MCF 10A (cell line): ENCODE data around the gene MSI2. TPM values are rescaled to one million over a fixed set of nuclear protein-coding genes. Genes with fewer than 3 reads are reported as not detected.

ENCODE experiments used
- BruUV-seq: library from RNA; stranded (reverse); fragments of 400-500 nt; replicated peaks from 2 replicates; lab custom pipeline; 2021; lab: Mats Ljungman, UMichigan
- CTCF ChIA-PET: fragments of 300-600 bp; sonication (Branson Sonifier 250); formaldehyde crosslinking; extraction: SDS; loops from one replicate; lab custom pipeline; 2021; ENCODE audit warnings: antibody characterized with exemption, inconsistent platforms; lab: Yijun Ruan, JAX
- POLR2A ChIA-PET: fragments of 300-600, 350-650 bp; sonication (Branson Sonifier 250); formaldehyde crosslinking; extraction: SDS; loops from one replicate; lab custom pipeline; 2020; ENCODE audit warnings: antibody characterized with exemption, inconsistent platforms; lab: Yijun Ruan, JAX
- DNase-seq: peaks from one replicate; pipeline ENCODE4 v3.0.0-alpha.2; 2018; ENCODE audit not compliant: unreplicated experiment
- H3K27ac Mint-ChIP-seq: one replicate; pipeline ENCODE4 v1.8.0; 2022; ENCODE audit warnings: mild to moderate bottlenecking, low read depth, mixed read lengths; ENCODE audit not compliant: unreplicated experiment
- H3K27me3 Mint-ChIP-seq: one replicate; pipeline ENCODE4 v1.8.0; 2022; ENCODE audit warnings: mixed read lengths; ENCODE audit not compliant: insufficient read depth, unreplicated experiment
- H3K36me3 Mint-ChIP-seq: one replicate; pipeline ENCODE4 v1.8.0; 2022; ENCODE audit warnings: mild to moderate bottlenecking, moderate library complexity, mixed read lengths; ENCODE audit not compliant: insufficient read depth, unreplicated experiment
- H3K4me1 Mint-ChIP-seq: one replicate; pipeline ENCODE4 v1.8.0; 2022; ENCODE audit warnings: mixed read lengths; ENCODE audit not compliant: insufficient read depth, unreplicated experiment
- H3K4me3 Mint-ChIP-seq: one replicate; pipeline ENCODE4 v1.8.0; 2022; ENCODE audit warnings: mild to moderate bottlenecking, moderate library complexity, mixed read lengths; ENCODE audit not compliant: unreplicated experiment
- H3K9me3 Mint-ChIP-seq: one replicate; pipeline ENCODE4 v1.8.0; 2022; ENCODE audit warnings: mixed read lengths; ENCODE audit not compliant: unreplicated experiment
- intact Hi-C: fragments of 100-400 bp; cut with micrococcal nuclease; formaldehyde crosslinking; loops from 2 replicates; pipeline ENCODE4 v1.14.1; 2022
- total RNA-seq: library from RNA; stranded (reverse); gene quantifications from 2 replicates; pipeline ENCODE4 v1.2.3, GENCODE V29; 2022
- TF ChIP-seq, protein P1 (sequence below): fragments of 200-600 bp; IDR thresholded peaks from one replicate; pipeline ENCODE4 v1.8.0; 2022; ENCODE audit warnings: antibody characterized with exemption, mild to moderate bottlenecking; ENCODE audit not compliant: unreplicated experiment

MSI2 gene
- total RNA-seq, 1 experiment from 2014 or later: 60.6 TPM

- intact Hi-C loops: no loop called here
- POLR2A ChIA-PET: interaction anchor here (0.7 to 1.4 kb wide), 2 partner anchors 9 to 81 kb away, joined by 3 read pairs; no protein-coding TSS in a partner anchor
- no peak for DNase-seq
- TF ChIP-seq, protein P1, sequence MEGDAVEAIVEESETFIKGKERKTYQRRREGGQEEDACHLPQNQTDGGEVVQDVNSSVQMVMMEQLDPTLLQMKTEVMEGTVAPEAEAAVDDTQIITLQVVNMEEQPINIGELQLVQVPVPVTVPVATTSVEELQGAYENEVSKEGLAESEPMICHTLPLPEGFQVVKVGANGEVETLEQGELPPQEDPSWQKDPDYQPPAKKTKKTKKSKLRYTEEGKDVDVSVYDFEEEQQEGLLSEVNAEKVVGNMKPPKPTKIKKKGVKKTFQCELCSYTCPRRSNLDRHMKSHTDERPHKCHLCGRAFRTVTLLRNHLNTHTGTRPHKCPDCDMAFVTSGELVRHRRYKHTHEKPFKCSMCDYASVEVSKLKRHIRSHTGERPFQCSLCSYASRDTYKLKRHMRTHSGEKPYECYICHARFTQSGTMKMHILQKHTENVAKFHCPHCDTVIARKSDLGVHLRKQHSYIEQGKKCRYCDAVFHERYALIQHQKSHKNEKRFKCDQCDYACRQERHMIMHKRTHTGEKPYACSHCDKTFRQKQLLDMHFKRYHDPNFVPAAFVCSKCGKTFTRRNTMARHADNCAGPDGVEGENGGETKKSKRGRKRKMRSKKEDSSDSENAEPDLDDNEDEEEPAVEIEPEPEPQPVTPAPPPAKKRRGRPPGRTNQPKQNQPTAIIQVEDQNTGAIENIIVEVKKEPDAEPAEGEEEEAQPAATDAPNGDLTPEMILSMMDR: no peak
- H3K27me3 Mint-ChIP-seq: no peaks in the 10 kb centered on the region
- CTCF ChIA-PET: no interaction called here
- H3K27ac Mint-ChIP-seq: no peak overlapping the region
- H3K4me3 Mint-ChIP-seq: no peak overlapping the region
- H3K9me3 Mint-ChIP-seq: no peaks in the 10 kb centered on the region
- no peaks in the 10 kb centered on the region for H3K4me1 Mint-ChIP-seq
- no peaks in the 10 kb centered on the region for H3K36me3 Mint-ChIP-seq
- BruUV-seq: no TSS peak
Measured at GRCh38 chr17:57415751-57416207, 159.5 kb downstream of the MSI2 start.

GRCh38 chr17:57416369-57416768 is 160.0 kb downstream of the MSI2 start:
- TF ChIP-seq, protein P1: no peak
- Mint-ChIP-seq H3K4me1 (no peaks in the 10 kb centered on the region), H3K36me3 (no peaks in the 10 kb centered on the region), H3K4me3 (no peak overlapping the region), H3K27ac (no peak overlapping the region), H3K9me3 (no peaks in the 10 kb centered on the region), H3K27me3 (no peaks in the 10 kb centered on the region)
- POLR2A ChIA-PET: interaction anchor here (0.9 to 1.4 kb wide), 2 partner anchors 10 to 25 kb away, joined by 3 read pairs; no protein-coding TSS in a partner anchor
- DNase-seq: no peak
- CTCF ChIA-PET: interaction anchor here (0.5 to 0.6 kb wide), 2 partner anchors 24 to 420 kb away, joined by 3 read pairs; no protein-coding TSS in a partner anchor
- intact Hi-C loops: no loop called here
- BruUV-seq: no TSS peak

DNA sequence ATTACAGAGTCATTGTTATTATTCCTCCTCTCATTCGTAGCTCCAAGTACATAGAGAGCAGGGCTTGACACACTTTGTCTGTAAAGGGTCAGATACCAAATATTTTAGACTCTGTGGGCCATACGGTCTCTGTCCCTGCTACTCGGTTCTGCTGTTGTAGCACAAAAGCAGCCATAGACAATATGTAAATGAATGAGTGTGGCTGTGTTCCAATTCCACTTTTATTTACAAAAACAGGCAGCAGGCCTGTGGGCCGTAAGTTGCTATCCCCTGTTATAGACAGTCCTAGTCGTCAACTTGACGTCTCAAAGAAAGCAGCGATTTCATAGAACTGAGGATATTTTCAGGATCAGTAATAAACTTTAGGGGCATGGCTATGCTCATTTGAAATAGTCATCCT is 161.6 kb downstream of the MSI2 start:
- DNase-seq: no peak
- ChIA-PET POLR2A (interaction anchor here (0.9 kb wide), 1 partner anchor 254 kb away, joined by 4 read pairs; no protein-coding TSS in a partner anchor), CTCF (interaction anchor here (1.1 kb wide), 1 partner anchor 11 kb away, joined by 4 read pairs; no protein-coding TSS in a partner anchor)
- no TSS peak for BruUV-seq
- no peaks in the 10 kb centered on the region for H3K27me3 Mint-ChIP-seq
- no peaks in the 10 kb centered on the region for H3K36me3 Mint-ChIP-seq
- H3K27ac Mint-ChIP-seq: no peak overlapping the region
- peaks cover 5% of the 10 kb centered on the region for H3K4me1 Mint-ChIP-seq
- H3K4me3 Mint-ChIP-seq: no peak overlapping the region
- H3K9me3 Mint-ChIP-seq: no peaks in the 10 kb centered on the region
- intact Hi-C loops: no loop called here
- TF ChIP-seq, protein P1: no peak

GRCh38 chr17:57418463-57419246 is 162.3 kb downstream of the MSI2 start:
- H3K27me3 Mint-ChIP-seq: no peaks in the 10 kb centered on the region
- no peaks in the 10 kb centered on the region for H3K9me3 Mint-ChIP-seq
- H3K27ac Mint-ChIP-seq: no peak overlapping the region
- no peaks in the 10 kb centered on the region for H3K36me3 Mint-ChIP-seq
- intact Hi-C loops: no loop called here
- POLR2A ChIA-PET: interaction anchor here (0.6 to 0.9 kb wide), 2 partner anchors 253 to 801 kb away, joined by 4 read pairs; no protein-coding TSS in a partner anchor
- no peak for DNase-seq
- peaks cover 5% of the 10 kb centered on the region for H3K4me1 Mint-ChIP-seq
- CTCF ChIA-PET: interaction anchor here (1.1 kb wide), 1 partner anchor 12 kb away, joined by 4 read pairs; no protein-coding TSS in a partner anchor
- no peak overlapping the region for H3K4me3 Mint-ChIP-seq
- BruUV-seq: no TSS peak
- TF ChIP-seq, protein P1: no peak
